Endothelial cell (in vitro differentiated cells): ENCODE data around the gene GSN. TPM values are rescaled to one million over a fixed set of nuclear protein-coding genes. Genes with fewer than 3 reads are reported as not detected.

Source experiments
- DNase-seq: peaks from one replicate; pipeline ENCODE4 v3.0.0; 2021; ENCODE audit warnings: low spot score
- H3K27ac Mint-ChIP-seq: one replicate; pipeline ENCODE4 v1.8.0; 2021; ENCODE audit warnings: mixed read lengths, inconsistent platforms; ENCODE audit not compliant: unreplicated experiment
- H3K27me3 Mint-ChIP-seq: one replicate; pipeline ENCODE4 v1.8.0; 2021; ENCODE audit warnings: mild to moderate bottlenecking, moderate library complexity, mixed read lengths, inconsistent platforms; ENCODE audit not compliant: unreplicated experiment
- H3K36me3 Mint-ChIP-seq: one replicate; pipeline ENCODE4 v1.8.0; 2021; ENCODE audit warnings: mild to moderate bottlenecking, low read depth, mixed read lengths, inconsistent platforms; ENCODE audit not compliant: unreplicated experiment
- H3K4me1 Mint-ChIP-seq: one replicate; pipeline ENCODE4 v1.8.0; 2021; ENCODE audit warnings: mild to moderate bottlenecking, mixed read lengths, inconsistent platforms; ENCODE audit not compliant: unreplicated experiment
- H3K4me3 Mint-ChIP-seq: one replicate; pipeline ENCODE4 v1.8.0; 2021; ENCODE audit warnings: mild to moderate bottlenecking, mixed read lengths, inconsistent platforms; ENCODE audit not compliant: unreplicated experiment
- H3K9me3 Mint-ChIP-seq: one replicate; pipeline ENCODE4 v1.8.0; 2021; ENCODE audit warnings: mixed read lengths, inconsistent platforms; ENCODE audit not compliant: unreplicated experiment
- total RNA-seq: library from RNA; stranded (reverse); fragmentation: NEBNext Ultra II Directional; extraction: Animal tissue kit (Norgen Biotek cat#: 25700); gene quantifications from one replicate; pipeline ENCODE4 v1.2.1, GENCODE V29; 2021; ENCODE audit not compliant: unreplicated experiment
- TF ChIP-seq, protein P1 (sequence below): fragments of 200-600 bp; sonication (generic); IDR thresholded peaks from one replicate; pipeline ENCODE4 v1.5.0; 2021; ENCODE audit warnings: antibody characterized with exemption; ENCODE audit not compliant: unreplicated experiment

Gene GSN
- total RNA-seq, 1 donor from 2014 or later = 205 TPM

DNA sequence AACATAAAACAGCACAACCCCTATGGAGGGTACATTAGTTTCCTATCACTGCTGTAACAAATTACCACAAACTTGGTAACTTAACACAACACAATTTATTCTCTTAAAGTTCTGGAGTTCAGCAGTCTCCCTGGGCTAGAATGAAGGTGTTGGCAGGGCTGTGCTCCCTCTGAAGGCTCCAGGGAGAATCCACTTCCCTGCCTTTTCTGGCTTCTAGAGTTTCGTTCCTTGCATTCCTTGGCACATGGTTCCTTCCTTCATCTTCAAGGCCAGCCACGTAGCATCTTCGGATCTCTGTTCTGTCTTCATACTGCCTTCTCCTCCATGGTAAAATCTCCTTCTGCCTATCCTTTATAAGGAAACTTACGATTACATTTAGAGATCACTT lies 25.0 kb upstream of the GSN start:
- peaks cover 7% of the 10 kb centered on the region for H3K36me3 Mint-ChIP-seq
- no peak overlapping the region for H3K4me3 Mint-ChIP-seq
- TF ChIP-seq, protein P1, sequence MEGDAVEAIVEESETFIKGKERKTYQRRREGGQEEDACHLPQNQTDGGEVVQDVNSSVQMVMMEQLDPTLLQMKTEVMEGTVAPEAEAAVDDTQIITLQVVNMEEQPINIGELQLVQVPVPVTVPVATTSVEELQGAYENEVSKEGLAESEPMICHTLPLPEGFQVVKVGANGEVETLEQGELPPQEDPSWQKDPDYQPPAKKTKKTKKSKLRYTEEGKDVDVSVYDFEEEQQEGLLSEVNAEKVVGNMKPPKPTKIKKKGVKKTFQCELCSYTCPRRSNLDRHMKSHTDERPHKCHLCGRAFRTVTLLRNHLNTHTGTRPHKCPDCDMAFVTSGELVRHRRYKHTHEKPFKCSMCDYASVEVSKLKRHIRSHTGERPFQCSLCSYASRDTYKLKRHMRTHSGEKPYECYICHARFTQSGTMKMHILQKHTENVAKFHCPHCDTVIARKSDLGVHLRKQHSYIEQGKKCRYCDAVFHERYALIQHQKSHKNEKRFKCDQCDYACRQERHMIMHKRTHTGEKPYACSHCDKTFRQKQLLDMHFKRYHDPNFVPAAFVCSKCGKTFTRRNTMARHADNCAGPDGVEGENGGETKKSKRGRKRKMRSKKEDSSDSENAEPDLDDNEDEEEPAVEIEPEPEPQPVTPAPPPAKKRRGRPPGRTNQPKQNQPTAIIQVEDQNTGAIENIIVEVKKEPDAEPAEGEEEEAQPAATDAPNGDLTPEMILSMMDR = no peak
- no peak overlapping the region for H3K27ac Mint-ChIP-seq
- H3K4me1 Mint-ChIP-seq = no peaks in the 10 kb centered on the region
- no peaks in the 10 kb centered on the region for H3K27me3 Mint-ChIP-seq
- no peaks in the 10 kb centered on the region for H3K9me3 Mint-ChIP-seq
- DNase-seq = no peak

DNA sequence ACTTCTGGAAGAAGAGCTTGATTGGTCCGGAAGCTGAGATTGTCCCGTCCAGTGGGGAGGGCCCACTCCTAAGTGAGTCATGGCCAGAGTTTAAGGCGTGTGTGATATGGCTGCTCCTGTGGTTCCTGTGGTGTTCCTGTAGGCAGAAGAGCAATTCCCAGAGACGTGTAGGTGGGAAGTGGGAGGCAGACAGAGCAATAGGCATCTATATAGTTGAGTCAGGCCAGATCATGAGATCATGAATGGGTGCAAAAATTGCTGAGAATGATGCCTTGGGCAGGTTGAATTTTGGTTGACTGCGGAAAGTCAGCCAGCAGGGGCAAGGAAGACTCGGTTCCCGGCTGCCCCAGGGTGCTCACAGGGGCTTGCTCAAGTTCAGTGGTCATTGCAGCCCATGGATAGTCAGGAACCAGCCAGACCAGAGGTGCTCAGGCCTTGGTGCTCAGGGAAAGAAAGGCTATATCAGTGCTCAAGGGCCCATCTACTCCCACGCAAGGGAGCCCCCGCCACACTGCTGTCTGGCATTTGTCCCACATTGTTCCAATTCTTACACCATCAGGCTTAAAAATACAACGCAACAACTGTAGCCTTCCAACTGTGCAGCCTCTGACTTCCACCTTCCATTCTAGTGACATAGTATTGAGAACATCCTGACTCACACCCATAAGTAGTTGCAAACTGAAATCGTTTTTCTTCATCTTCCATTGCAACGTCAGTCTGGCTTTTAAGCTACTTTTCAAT lies 21.0 kb upstream of the GSN start:
- Mint-ChIP-seq H3K4me1 (no peaks in the 10 kb centered on the region), H3K27ac (no peak overlapping the region), H3K9me3 (no peaks in the 10 kb centered on the region), H3K27me3 (peaks cover 1% of the 10 kb centered on the region), H3K36me3 (peaks cover 7% of the 10 kb centered on the region), H3K4me3 (no peak overlapping the region)
- TF ChIP-seq, protein P1 = no peak
- no peak for DNase-seq

DNA sequence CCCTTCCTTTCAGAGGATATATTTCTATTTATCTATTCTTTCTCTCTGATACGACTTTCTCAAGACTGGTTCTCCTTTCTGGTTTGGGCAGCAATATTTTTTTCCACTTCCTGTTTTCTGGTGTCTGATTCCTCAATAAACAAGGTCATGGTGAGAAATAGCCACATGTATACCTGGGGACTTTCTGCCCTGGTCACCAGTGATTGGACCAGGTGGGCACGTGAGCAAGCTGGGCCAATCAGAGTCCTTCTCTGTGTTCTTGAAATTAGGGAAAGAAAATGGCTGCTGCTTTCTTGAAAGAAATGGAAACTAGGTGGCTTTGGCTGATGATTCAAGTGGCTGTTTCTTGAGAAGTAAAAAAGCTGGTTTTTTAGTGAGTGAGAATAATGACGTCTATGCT lies 18.4 kb upstream of the GSN start:
- H3K27ac Mint-ChIP-seq = no peak overlapping the region
- peaks cover 7% of the 10 kb centered on the region for H3K4me1 Mint-ChIP-seq

DNA sequence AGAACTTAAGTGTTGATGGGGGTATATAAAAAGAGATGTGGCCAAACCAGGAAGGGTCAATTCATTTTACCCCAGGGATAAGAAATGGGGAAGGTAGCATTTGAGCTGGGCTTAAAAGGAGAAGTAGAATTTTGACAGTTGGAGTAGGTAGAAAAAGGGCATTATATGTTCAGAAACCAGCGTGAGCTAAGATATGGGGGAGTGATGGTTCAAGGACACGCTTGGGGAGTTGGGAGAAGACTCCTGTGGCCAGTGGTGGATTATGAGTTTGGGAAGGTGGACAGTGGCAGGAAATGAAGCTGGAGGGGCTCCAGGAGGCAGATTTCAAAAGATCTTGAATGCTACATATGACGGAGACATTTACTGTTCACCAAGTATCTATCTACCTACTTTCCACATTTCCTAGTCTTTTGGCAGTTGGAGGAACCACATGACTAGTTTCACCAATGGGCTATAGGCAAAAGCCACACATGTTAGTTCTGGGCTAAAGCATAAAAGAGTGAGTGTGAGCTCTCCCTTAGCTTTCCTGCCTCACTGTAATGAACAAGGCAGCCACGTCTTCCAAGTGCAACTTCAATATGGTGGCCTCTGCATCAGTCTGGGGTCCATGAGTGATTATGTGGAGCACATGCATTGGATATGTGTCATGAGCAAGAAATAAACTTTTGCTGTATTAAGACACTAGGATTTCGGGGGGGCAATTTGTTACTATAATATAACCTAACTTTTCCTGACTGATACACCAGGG lies 15.7 kb upstream of the GSN start:
- Mint-ChIP-seq H3K9me3 (no peaks in the 10 kb centered on the region), H3K27me3 (peaks cover 1% of the 10 kb centered on the region), H3K27ac (no peak overlapping the region), H3K36me3 (no peaks in the 10 kb centered on the region), H3K4me3 (no peak overlapping the region), H3K4me1 (peaks cover 7% of the 10 kb centered on the region)
- no peak for DNase-seq
- TF ChIP-seq, protein P1 = no peak

More for the DNA sequence above, 18.4 kb upstream of the GSN start:
- Mint-ChIP-seq H3K9me3 (no peaks in the 10 kb centered on the region), H3K36me3 (no peaks in the 10 kb centered on the region), H3K4me3 (no peak overlapping the region), H3K27me3 (peaks cover 1% of the 10 kb centered on the region)
- TF ChIP-seq, protein P1 = no peak
- DNase-seq = no peak

DNA sequence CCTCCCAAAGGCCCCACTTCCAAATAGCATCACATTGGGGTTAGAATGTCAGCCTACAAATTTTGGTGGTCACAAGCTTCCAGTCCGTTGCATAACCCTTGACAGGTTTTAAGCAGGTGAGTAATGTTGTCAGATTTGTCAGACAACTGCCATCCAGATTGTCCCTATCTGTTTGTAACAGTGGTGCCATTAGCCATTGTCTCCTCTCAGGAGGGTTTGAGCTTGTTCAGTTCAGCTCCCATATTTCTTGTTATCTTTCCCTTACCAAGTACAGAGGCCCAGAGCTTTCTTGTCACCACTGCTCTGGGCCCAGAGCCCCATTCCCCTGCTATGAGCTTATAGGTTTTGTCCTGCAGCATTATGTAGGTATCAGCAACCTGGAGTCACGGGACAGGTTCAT lies 14.8 kb upstream of the GSN start:
- Mint-ChIP-seq H3K27ac (no peak overlapping the region), H3K36me3 (no peaks in the 10 kb centered on the region), H3K27me3 (peaks cover 3% of the 10 kb centered on the region), H3K9me3 (no peaks in the 10 kb centered on the region), H3K4me1 (peaks cover 7% of the 10 kb centered on the region), H3K4me3 (no peak overlapping the region)
- TF ChIP-seq, protein P1 = no peak
- no peak for DNase-seq
